PFSK-1 (cell line): ENCODE measurements around the gene ZCCHC17.
A peak's percentile ranks its signal among the peaks of the same experiment; 100 is the strongest.

ENCODE experiments used
- FOXP2 ChIP-seq: optimal IDR thresholded peaks from 2 replicates; pipeline ENCODE3; 2011; ENCODE audit warnings: borderline replicate concordance, control low read depth, inconsistent platforms; ENCODE audit not compliant: insufficient read depth; ENCODE audit errors: extremely low read length, extremely low read depth
- POLR2AphosphoS5 ChIP-seq: IDR thresholded peaks from 2 replicates; pipeline ENCODE4 v1.6.1; 2012; ENCODE audit warnings: low read depth, mild to moderate bottlenecking, control low read depth, low read length, moderate library complexity
- REST ChIP-seq, 2 experiments: IDR thresholded peaks; 2 replicates each; pipeline versions ENCODE4 v1.6.1 to v1.8.0; 2011 to 2012; ENCODE audit warnings: low read depth in 2 of 2, low read length in 2 of 2, control low read depth in 1 of 2, inconsistent platforms in 1 of 2, mild to moderate bottlenecking in 1 of 2, moderate library complexity in 1 of 2; ENCODE audit not compliant: insufficient read depth in 1 of 2
- SIN3A ChIP-seq: IDR thresholded peaks from 2 replicates; pipeline ENCODE4 v1.6.1; 2012; ENCODE audit warnings: mild to moderate bottlenecking, low read length, moderate library complexity, borderline replicate concordance; ENCODE audit not compliant: insufficient read depth
- TAF1 ChIP-seq: IDR thresholded peaks from 2 replicates; pipeline ENCODE4 v1.6.1; 2012; ENCODE audit warnings: low read length, control low read depth, borderline replicate concordance; ENCODE audit not compliant: insufficient read depth

ZCCHC17 gene

GRCh38 chr1:31401241-31401640, 104.4 kb downstream of the ZCCHC17 start:
- TF ChIP-seq FOXP2 (no peak), SIN3A (no peak), POLR2AphosphoS5 (no peak), REST (IDR thresholded peaks at IDR 0.05; ENCODE audit: insufficient read depth in 1 of 2, low read depth in 2 of 2, low read length in 2 of 2) (no peak), TAF1 (no peak)

GRCh38 chr1:31405578-31406245, 108.9 kb downstream of the ZCCHC17 start:
- TF ChIP-seq POLR2AphosphoS5 (no peak), FOXP2 (no peak), REST (IDR thresholded peaks at IDR 0.05; ENCODE audit: insufficient read depth in 1 of 2, low read depth in 2 of 2, low read length in 2 of 2) (no peak), SIN3A (no peak)

GRCh38 chr1:31407029-31407626, 110.3 kb downstream of the ZCCHC17 start:
- TF ChIP-seq POLR2AphosphoS5 = 0 out of 2 replicates have a peak, but pooled peaks have one; percentile 22
- peak; percentile 85 for TF ChIP-seq FOXP2
- TF ChIP-seq TAF1 = no peak
- no peak for TF ChIP-seq REST (IDR thresholded peaks at IDR 0.05; ENCODE audit: insufficient read depth in 1 of 2, low read depth in 2 of 2, low read length in 2 of 2)
- TF ChIP-seq SIN3A = peak; percentile 37; the same call in 1 of the 2 replicates

GRCh38 chr1:31408788-31409318, 112.0 kb downstream of the ZCCHC17 start:
- TF ChIP-seq REST (IDR thresholded peaks at IDR 0.05; ENCODE audit: insufficient read depth in 1 of 2, low read depth in 2 of 2, low read length in 2 of 2) (no peak), POLR2AphosphoS5 (no peak), TAF1 (no peak), FOXP2 (no peak), SIN3A (no peak)
